Small intestine (tissue), 7 donors: ENCODE data around the gene KLK5. TPM values are rescaled to one million over a fixed set of nuclear protein-coding genes. Genes with fewer than 3 reads are reported as not detected.
"Not testable (repeated sequence)": the region's sequence is repeated elsewhere in the genome, so short reads cannot be mapped to it uniquely, and the experiment has no call there.

Source experiments
- DNase-seq, 2 donors: peaks; one replicate each; pipeline versions ENCODE4 v3.0.0 to v3.0.0-alpha.2; 2013
- FAIRE-seq: peaks from 2 replicates; lab custom pipeline; 2012; peaks lifted over from hg19 to GRCh38; lab: Jason Lieb, UNC
- H3K27ac ChIP-seq, 3 donors: one replicate each; pipeline ENCODE4 v1.5.1; 2013; ENCODE audit warnings: low read length in 2 of 3, mild to moderate bottlenecking in 2 of 3, control low read depth in 1 of 3, inconsistent platforms in 1 of 3, low read depth in 1 of 3, moderate library complexity in 1 of 3
- H3K27me3 ChIP-seq, 3 donors: one replicate each; pipeline ENCODE4 v1.6.1; 2013; ENCODE audit warnings: low read length in 3 of 3, inconsistent platforms in 1 of 3; ENCODE audit not compliant: control insufficient read depth in 3 of 3, insufficient read depth in 3 of 3
- H3K36me3 ChIP-seq, 3 donors: one replicate each; pipeline ENCODE4 v1.6.1; 2013; ENCODE audit warnings: low read length in 3 of 3, inconsistent platforms in 1 of 3, low read depth in 1 of 3, mild to moderate bottlenecking in 1 of 3, moderate library complexity in 1 of 3; ENCODE audit not compliant: control insufficient read depth in 3 of 3, insufficient read depth in 2 of 3
- H3K4me1 ChIP-seq, 3 donors: one replicate each; pipeline ENCODE4 v1.6.1; 2013; ENCODE audit warnings: low read length in 2 of 3, inconsistent platforms in 1 of 3, low read depth in 1 of 3, mild to moderate bottlenecking in 1 of 3, moderate library complexity in 1 of 3; ENCODE audit not compliant: control insufficient read depth in 3 of 3, insufficient read depth in 2 of 3
- H3K4me3 ChIP-seq, 3 donors: one replicate each; pipeline ENCODE4 v1.5.1; 2013; ENCODE audit warnings: low read length in 3 of 3, control low read depth in 1 of 3, inconsistent platforms in 1 of 3, low read depth in 1 of 3, mild to moderate bottlenecking in 1 of 3, moderate library complexity in 1 of 3
- H3K9me3 ChIP-seq, 2 donors: one replicate each; pipeline ENCODE4 v1.6.1; 2013; ENCODE audit warnings: low read depth in 1 of 2, low read length in 1 of 2; ENCODE audit not compliant: control insufficient read depth in 2 of 2, insufficient read depth in 1 of 2
- WGBS, 3 donors: extraction: QIAGEN DNeasy Blood & Tissue Kit; methylation state at CpG; one replicate each; pipeline ENCODE4 v1.1.7; 2013; 5-methylcytosine and 5-hydroxymethylcytosine counted together
- polyA plus RNA-seq, 4 donors: library from polyadenylated mRNA; stranded (reverse) in 3 of 4; unstranded in 1 of 4; fragments of 200-250 nt in 3 of 4; fragments of 120-200 nt in 1 of 4; gene quantifications; one replicate each; pipeline versions ENCODE4 v1.2.1 to v1.2.3, GENCODE V29; 2013
- donor health status: healthy with polysubstance abuse.
- donor health status: control.
- donor health status: control.
- donor health status: Bipolar disorder and iron deficiency.
- donor health status: healthy.

The KLK5 gene
- polyA plus RNA-seq, 4 donors: 0.10 TPM; not detected in 3

GRCh38 chr19:50897612-50898011 is 55.2 kb downstream of the KLK5 start:
- no peaks in the 10 kb centered on the region for H3K36me3 ChIP-seq
- no peaks in the 10 kb centered on the region for H3K4me1 ChIP-seq
- DNase-seq: no peak
- no peak overlapping the region for H3K27ac ChIP-seq
- no peaks in the 10 kb centered on the region for H3K9me3 ChIP-seq
- WGBS, 3 donors: 75 to 85% (median 78%) methylated on average over 3 of the region's 3 CpGs
- no peak overlapping the region for H3K4me3 ChIP-seq
- FAIRE-seq: no peak
- peaks cover 0 to 3% (median 0%) of the 10 kb centered on the region in 3 donors for H3K27me3 ChIP-seq

DNA sequence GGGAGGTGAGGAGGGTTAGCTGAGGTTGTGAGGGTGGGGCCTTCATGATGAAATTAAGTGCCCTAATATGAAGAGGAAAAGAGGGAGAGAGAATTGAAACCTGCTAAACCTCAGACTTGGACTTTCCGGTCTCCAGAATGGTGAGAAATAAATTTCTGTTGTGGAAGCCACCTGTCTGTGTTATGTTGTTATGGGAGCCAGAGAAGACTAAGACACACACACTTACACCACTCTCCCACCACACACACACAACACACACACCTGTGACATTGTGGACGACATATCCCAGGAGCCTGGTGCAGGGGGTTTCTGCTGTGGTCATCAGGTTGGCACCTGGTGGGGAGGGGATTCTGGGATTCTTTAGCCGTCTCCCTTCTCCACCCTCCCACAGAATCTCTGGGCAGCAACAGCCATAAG is 55.6 kb downstream of the KLK5 start:
- H3K9me3 ChIP-seq: no peaks in the 10 kb centered on the region
- no peak overlapping the region for H3K27ac ChIP-seq
- no peak overlapping the region for H3K4me3 ChIP-seq
- FAIRE-seq: no peak
- H3K36me3 ChIP-seq: no peaks in the 10 kb centered on the region
- peaks cover 0 to 3% (median 0%) of the 10 kb centered on the region in 3 donors for H3K27me3 ChIP-seq
- no peak for DNase-seq
- WGBS, 3 donors: 57 to 65% (median 63%) methylated on average over 3 of the region's 3 CpGs
- no peaks in the 10 kb centered on the region for H3K4me1 ChIP-seq

- no peak overlapping the region for H3K4me3 ChIP-seq
- 63 to 75% (median 71%) methylated on average over 6 of the region's 6 CpGs for WGBS, 3 donors
- no peak for FAIRE-seq
Measured at GRCh38 chr19:50896591-50897190, 56.1 kb downstream of the KLK5 start.

DNA sequence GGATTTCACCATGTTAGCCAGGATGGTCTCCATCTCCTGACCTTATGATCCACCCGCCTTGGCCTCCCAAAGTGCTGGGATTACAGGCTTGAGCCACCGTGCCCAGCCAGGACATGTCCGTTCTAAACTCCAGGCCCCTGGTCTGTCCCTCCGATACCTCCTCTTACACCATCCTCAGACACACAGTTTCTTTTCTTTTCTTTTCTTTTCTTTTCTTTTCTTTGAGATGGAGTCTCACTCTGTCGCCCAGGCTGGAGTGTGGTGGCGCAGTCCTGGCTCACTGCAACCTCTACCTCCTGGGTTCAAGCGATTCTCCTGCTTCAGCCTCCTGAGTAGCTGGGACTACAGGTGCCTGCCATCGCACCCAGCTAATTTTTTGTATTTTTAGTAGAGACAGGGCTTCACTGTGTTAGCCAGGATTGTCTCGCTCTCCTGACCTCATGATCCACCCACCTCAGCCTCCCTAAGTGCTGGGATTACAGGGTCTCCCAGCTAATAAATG is 56.7 kb downstream of the KLK5 start:
- H3K36me3 ChIP-seq, H3K27me3 ChIP-seq, H3K4me3 ChIP-seq, H3K9me3 ChIP-seq, FAIRE-seq, H3K27ac ChIP-seq, H3K4me1 ChIP-seq, DNase-seq: not testable (repeated sequence)
- WGBS, 3 donors: 82 to 92% (median 85%) methylated on average over 9 of the region's 9 CpGs

More at GRCh38 chr19:50896591-50897190, 56.1 kb downstream of the KLK5 start:
- no peak for DNase-seq
- no peaks in the 10 kb centered on the region for H3K9me3 ChIP-seq
- H3K36me3 ChIP-seq: no peaks in the 10 kb centered on the region
- no peak overlapping the region for H3K27ac ChIP-seq
- no peaks in the 10 kb centered on the region for H3K4me1 ChIP-seq
- peaks cover 0 to 3% (median 0%) of the 10 kb centered on the region in 3 donors for H3K27me3 ChIP-seq

GRCh38 chr19:50894478-50895356 is 58.1 kb downstream of the KLK5 start:
- no peak overlapping the region for H3K27ac ChIP-seq
- H3K4me3 ChIP-seq: no peak overlapping the region
- no peaks in the 10 kb centered on the region for H3K36me3 ChIP-seq
- no peaks in the 10 kb centered on the region for H3K4me1 ChIP-seq
- no peak for DNase-seq
- 48 to 64% (median 55%) methylated on average over 10 of the region's 10 CpGs for WGBS, 3 donors
- H3K9me3 ChIP-seq: no peaks in the 10 kb centered on the region
- no peak for FAIRE-seq
- peaks cover 0 to 3% (median 0%) of the 10 kb centered on the region in 3 donors for H3K27me3 ChIP-seq

Other genes starting within 250 kb of the KLK5 start
- gene SHANK1, start 233.2 kb downstream of the KLK5 start, polyA plus RNA-seq: 1 to 10 TPM in 1 of 4 donors, under 1 TPM in 2, not detected in 1; under 0.01 to 1.4 (median 0.46) TPM
- 10 to 100 TPM in 1 of 4 donors, 1 to 10 TPM in 2, not detected in 1; 1.4 to 11.4 (median 4.7) TPM for gene CLEC11A, start 229.7 kb downstream of the KLK5 start, polyA plus RNA-seq
- not detected for gene GPR32, start 182.6 kb downstream of the KLK5 start, polyA plus RNA-seq
- under 1 TPM in 1 of 4 donors, not detected in 3; 0.03 TPM for gene ACP4, start 162.6 kb downstream of the KLK5 start, polyA plus RNA-seq
- gene KLK1, start 129.3 kb downstream of the KLK5 start, polyA plus RNA-seq: 10 to 100 TPM; 12.5 to 48.9 (median 29.8) TPM
- under 1 TPM in 1 of 4 donors, not detected in 3; 0.24 TPM for gene KLK15, start 119.5 kb downstream of the KLK5 start, polyA plus RNA-seq
- 1 to 10 TPM in 2 of 4 donors, under 1 TPM in 2; 0.07 to 1.6 (median 0.69) TPM for gene KLK3, start 98.1 kb downstream of the KLK5 start, polyA plus RNA-seq
- gene KLK2, start 79.6 kb downstream of the KLK5 start, polyA plus RNA-seq: under 1 TPM in 2 of 4 donors, not detected in 2; 0.03 to 0.12 TPM
- not detected for gene KLK4, start 41.6 kb downstream of the KLK5 start, polyA plus RNA-seq
- gene KLK6, start 16.6 kb upstream of the KLK5 start, polyA plus RNA-seq: under 1 TPM in 2 of 4 donors, not detected in 2; 0.03 to 0.07 TPM
- under 1 TPM in 1 of 4 donors, not detected in 3; 0.07 TPM for gene KLK7, start 30.9 kb upstream of the KLK5 start, polyA plus RNA-seq
- gene KLK8, start 48.6 kb upstream of the KLK5 start, polyA plus RNA-seq: under 1 TPM in 1 of 4 donors, not detected in 3; 0.12 TPM
- 1 to 10 TPM in 1 of 4 donors, under 1 TPM in 2, not detected in 1; 0.10 to 1.7 (median 0.81) TPM for gene KLK10, start 66.7 kb upstream of the KLK5 start, polyA plus RNA-seq
- 1 to 10 TPM in 2 of 4 donors, under 1 TPM in 2; 0.67 to 1.4 (median 0.90) TPM for gene KLK11, start 73.6 kb upstream of the KLK5 start, polyA plus RNA-seq
- gene KLK12, start 82.0 kb upstream of the KLK5 start, polyA plus RNA-seq: 10 to 100 TPM in 1 of 4 donors, 1 to 10 TPM in 2, not detected in 1; 1.4 to 10.6 (median 2.7) TPM
- 1 to 10 TPM in 3 of 4 donors, under 1 TPM in 1; 0.13 to 5.9 (median 2.5) TPM for gene KLK13, start 112.1 kb upstream of the KLK5 start, polyA plus RNA-seq
- gene KLK14, start 129.8 kb upstream of the KLK5 start, polyA plus RNA-seq: under 1 TPM in 2 of 4 donors, not detected in 2; 0.07 to 0.22 TPM
- 1 to 10 TPM; 1.3 to 4.0 (median 2.3) TPM for gene CTU1, start 155.4 kb upstream of the KLK5 start, polyA plus RNA-seq
- gene SIGLEC9, start 171.9 kb upstream of the KLK5 start, polyA plus RNA-seq: 1 to 10 TPM in 2 of 4 donors, under 1 TPM in 2; 0.81 to 3.4 (median 1.0) TPM
- 1 to 10 TPM in 3 of 4 donors, under 1 TPM in 1; 0.45 to 1.9 (median 1.3) TPM for gene SIGLEC7, start 189.3 kb upstream of the KLK5 start, polyA plus RNA-seq